ENCODE results near the gene ZBED4.
"Not testable (repeated sequence)": the region's sequence is repeated elsewhere in the genome, so short reads cannot be mapped to it uniquely, and the experiment has no call there.

The ZBED4 gene

DNA sequence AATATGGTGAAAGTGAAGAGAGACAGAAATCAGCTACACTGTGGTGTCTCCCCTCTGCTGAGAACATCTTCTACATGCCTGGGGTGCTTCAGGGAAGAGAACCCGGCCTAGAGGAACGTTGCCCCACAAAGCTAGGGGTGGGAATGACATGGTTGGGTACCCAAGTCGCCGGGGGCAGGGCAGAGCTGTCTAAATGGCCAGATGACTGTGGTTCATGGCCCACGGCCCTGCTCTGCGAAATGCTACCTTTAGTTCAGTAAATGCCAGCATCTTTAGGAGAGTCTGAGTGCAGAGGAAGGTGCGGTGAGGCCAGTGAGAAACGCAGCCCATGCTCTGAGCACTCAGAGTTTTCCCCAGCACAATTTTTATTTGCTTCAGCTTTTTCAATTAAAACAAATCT, 38.8 kb upstream of the ZBED4 start:
- H3K9ac ChIP-seq (ENCODE audit: low read length), result no peak overlapping the region
- no peak overlapping the region for H2AFZ ChIP-seq (ENCODE audit: low read depth, low read length)
- H3K4me2 ChIP-seq (ENCODE audit: low read length), result no peak overlapping the region
- no peak overlapping the region for H3K4me3 ChIP-seq (ENCODE audit: low read length)
- peaks cover 100% of the 10 kb centered on the region for H3K79me2 ChIP-seq (ENCODE audit: low read length)
- peaks cover 73% of the 10 kb centered on the region for H4K20me1 ChIP-seq (ENCODE audit: insufficient read depth, low read length)
- TF ChIP-seq EZH2phosphoT487 (IDR thresholded peaks at IDR 0.05; ENCODE audit: low read depth), result no peak
- TF ChIP-seq, protein P1, sequence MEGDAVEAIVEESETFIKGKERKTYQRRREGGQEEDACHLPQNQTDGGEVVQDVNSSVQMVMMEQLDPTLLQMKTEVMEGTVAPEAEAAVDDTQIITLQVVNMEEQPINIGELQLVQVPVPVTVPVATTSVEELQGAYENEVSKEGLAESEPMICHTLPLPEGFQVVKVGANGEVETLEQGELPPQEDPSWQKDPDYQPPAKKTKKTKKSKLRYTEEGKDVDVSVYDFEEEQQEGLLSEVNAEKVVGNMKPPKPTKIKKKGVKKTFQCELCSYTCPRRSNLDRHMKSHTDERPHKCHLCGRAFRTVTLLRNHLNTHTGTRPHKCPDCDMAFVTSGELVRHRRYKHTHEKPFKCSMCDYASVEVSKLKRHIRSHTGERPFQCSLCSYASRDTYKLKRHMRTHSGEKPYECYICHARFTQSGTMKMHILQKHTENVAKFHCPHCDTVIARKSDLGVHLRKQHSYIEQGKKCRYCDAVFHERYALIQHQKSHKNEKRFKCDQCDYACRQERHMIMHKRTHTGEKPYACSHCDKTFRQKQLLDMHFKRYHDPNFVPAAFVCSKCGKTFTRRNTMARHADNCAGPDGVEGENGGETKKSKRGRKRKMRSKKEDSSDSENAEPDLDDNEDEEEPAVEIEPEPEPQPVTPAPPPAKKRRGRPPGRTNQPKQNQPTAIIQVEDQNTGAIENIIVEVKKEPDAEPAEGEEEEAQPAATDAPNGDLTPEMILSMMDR (IDR thresholded peaks at IDR 0.05; ENCODE audit: low read depth, low read length), result no peak
- H3K27me3 ChIP-seq (ENCODE audit: low read depth, low read length), result no peaks in the 10 kb centered on the region
- peaks cover 6% of the 10 kb centered on the region for H3K4me1 ChIP-seq (ENCODE audit: low read length)
- H3K36me3 ChIP-seq (replicated peaks; ENCODE audit: low read depth, low read length), result peaks cover 10% of the 10 kb centered on the region
- H3K27ac ChIP-seq (ENCODE audit: low read length), result no peak overlapping the region
- no peaks in the 10 kb centered on the region for H3K9me3 ChIP-seq (ENCODE audit: insufficient read depth, low read length)

DNA sequence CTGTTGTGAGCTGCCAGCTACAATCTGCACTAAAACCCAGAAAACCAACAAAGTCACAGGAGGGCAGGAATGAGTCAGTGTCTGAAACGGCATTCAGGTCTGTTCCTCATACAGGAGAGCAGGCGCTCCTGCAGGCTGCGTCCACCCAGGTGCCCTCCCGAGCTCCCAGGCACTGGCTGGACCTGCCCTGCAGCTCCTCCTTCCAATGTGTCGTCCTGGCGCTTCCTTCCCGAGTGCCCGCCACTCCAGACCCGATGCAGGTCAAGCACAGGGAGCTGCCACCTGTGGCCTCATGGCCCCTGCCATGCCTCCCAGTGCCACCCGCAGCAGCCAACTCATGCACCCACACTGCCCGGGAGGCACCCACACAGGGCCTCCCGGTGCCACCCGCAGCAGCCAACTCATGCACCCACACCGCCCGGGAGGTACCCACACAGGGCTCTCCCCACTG, 38.0 kb upstream of the ZBED4 start:
- Histone ChIP-seq H4K20me1 (ENCODE audit: insufficient read depth, low read length) (peaks cover 65% of the 10 kb centered on the region), H3K27ac (ENCODE audit: low read length) (no peak overlapping the region), H3K79me2 (ENCODE audit: low read length) (peaks cover 100% of the 10 kb centered on the region), H3K4me2 (ENCODE audit: low read length) (no peak overlapping the region), H3K27me3 (ENCODE audit: low read depth, low read length) (no peaks in the 10 kb centered on the region), H3K36me3 (replicated peaks; ENCODE audit: low read depth, low read length) (peaks cover 16% of the 10 kb centered on the region), H3K4me1 (ENCODE audit: low read length) (peaks cover 6% of the 10 kb centered on the region), H3K9ac (ENCODE audit: low read length) (no peak overlapping the region), H3K9me3 (ENCODE audit: insufficient read depth, low read length) (no peaks in the 10 kb centered on the region), H2AFZ (ENCODE audit: low read depth, low read length) (no peak overlapping the region), H3K4me3 (ENCODE audit: low read length) (no peak overlapping the region)
- no peak for TF ChIP-seq EZH2phosphoT487 (IDR thresholded peaks at IDR 0.05; ENCODE audit: low read depth)
- TF ChIP-seq, protein P1 (IDR thresholded peaks at IDR 0.05; ENCODE audit: low read depth, low read length), result no peak

DNA sequence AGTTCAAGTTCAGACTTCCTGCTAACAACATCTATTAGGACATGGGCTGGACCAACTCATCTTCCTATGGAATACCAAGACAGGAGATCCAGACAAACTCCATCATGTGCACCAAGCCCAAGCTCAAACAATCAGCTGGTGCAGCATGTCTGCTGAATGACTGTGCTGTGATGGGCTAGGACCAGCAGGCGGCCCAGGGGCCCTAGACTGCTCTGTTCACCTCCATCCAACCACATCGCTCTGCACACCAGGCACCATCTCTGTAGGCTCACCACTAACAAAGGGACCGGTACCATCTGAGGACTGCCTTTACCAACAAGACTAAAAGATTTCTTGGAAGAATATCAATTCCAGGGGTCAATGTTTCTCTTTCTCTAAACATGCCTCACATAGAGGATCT, 36.3 kb upstream of the ZBED4 start:
- H3K27ac ChIP-seq (ENCODE audit: low read length), result no peak overlapping the region
- no peak overlapping the region for H3K4me2 ChIP-seq (ENCODE audit: low read length)
- no peaks in the 10 kb centered on the region for H3K27me3 ChIP-seq (ENCODE audit: low read depth, low read length)
- no peaks in the 10 kb centered on the region for H3K9me3 ChIP-seq (ENCODE audit: insufficient read depth, low read length)
- peaks cover 56% of the 10 kb centered on the region for H4K20me1 ChIP-seq (ENCODE audit: insufficient read depth, low read length)
- H2AFZ ChIP-seq (ENCODE audit: low read depth, low read length), result no peak overlapping the region
- H3K4me3 ChIP-seq (ENCODE audit: low read length), result no peak overlapping the region
- H3K4me1 ChIP-seq (ENCODE audit: low read length), result peaks cover 6% of the 10 kb centered on the region
- H3K36me3 ChIP-seq (replicated peaks; ENCODE audit: low read depth, low read length), result peaks cover 16% of the 10 kb centered on the region
- no peak overlapping the region for H3K9ac ChIP-seq (ENCODE audit: low read length)
- peaks cover 100% of the 10 kb centered on the region for H3K79me2 ChIP-seq (ENCODE audit: low read length)
- TF ChIP-seq EZH2phosphoT487 (IDR thresholded peaks at IDR 0.05; ENCODE audit: low read depth), result no peak
- TF ChIP-seq, protein P1 (IDR thresholded peaks at IDR 0.05; ENCODE audit: low read depth, low read length), result no peak

DNA sequence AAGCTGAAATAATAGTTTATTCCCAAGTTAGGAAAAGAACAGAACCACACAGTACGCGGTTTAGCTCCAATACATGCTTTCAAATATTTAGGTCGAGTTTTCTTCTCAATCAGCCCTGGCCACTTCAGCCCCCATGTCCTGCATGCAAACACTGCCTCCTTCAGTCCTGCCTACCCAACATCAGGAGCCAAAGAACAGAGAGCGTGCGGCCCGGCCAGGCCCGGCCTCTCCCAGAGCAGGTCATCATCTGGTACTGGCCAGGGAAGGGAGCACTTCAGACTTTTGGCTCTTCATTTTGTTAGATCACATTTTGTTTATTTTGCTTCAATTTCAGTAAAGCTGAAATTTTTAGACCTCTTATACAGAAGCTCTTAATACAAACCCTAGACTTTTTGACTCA, 32.7 kb upstream of the ZBED4 start:
- no peak overlapping the region for H2AFZ ChIP-seq (ENCODE audit: low read depth, low read length)
- H3K4me3 ChIP-seq (ENCODE audit: low read length), result no peak overlapping the region
- H3K79me2 ChIP-seq (ENCODE audit: low read length), result peaks cover 100% of the 10 kb centered on the region
- no peak overlapping the region for H3K9ac ChIP-seq (ENCODE audit: low read length)
- H3K27me3 ChIP-seq (ENCODE audit: low read depth, low read length), result no peaks in the 10 kb centered on the region
- TF ChIP-seq, protein P1 (IDR thresholded peaks at IDR 0.05; ENCODE audit: low read depth, low read length), result no peak
- no peak for TF ChIP-seq EZH2phosphoT487 (IDR thresholded peaks at IDR 0.05; ENCODE audit: low read depth)
- no peak overlapping the region for H3K27ac ChIP-seq (ENCODE audit: low read length)
- no peak overlapping the region for H3K4me2 ChIP-seq (ENCODE audit: low read length)
- H4K20me1 ChIP-seq (ENCODE audit: insufficient read depth, low read length), result peaks cover 62% of the 10 kb centered on the region
- H3K9me3 ChIP-seq (ENCODE audit: insufficient read depth, low read length), result no peaks in the 10 kb centered on the region
- H3K4me1 ChIP-seq (ENCODE audit: low read length), result peaks cover 7% of the 10 kb centered on the region; the same call in 1 of the 2 replicates
- H3K36me3 ChIP-seq (replicated peaks; ENCODE audit: low read depth, low read length), result peaks cover 28% of the 10 kb centered on the region

DNA sequence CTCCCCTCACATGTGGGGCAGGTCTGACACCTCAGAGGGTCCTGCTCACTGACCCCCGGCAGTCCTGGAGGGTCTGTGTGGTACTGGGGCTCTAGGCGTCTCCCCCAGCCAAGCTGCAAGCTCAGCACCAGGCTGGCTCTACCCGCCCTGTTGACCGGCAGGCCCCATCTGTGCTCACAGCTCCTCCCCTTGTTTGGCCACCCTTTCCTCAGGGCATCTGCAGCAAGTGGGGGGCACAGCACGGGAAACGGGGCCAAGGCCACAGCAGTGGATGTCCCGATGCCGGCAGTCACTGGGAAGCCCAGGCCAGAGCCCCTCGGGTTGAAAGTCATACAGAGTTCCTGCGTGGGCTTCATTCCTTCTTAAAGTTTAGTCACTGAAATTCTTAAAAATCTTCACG, 31.9 kb upstream of the ZBED4 start:
- H3K9me3 ChIP-seq (ENCODE audit: insufficient read depth, low read length); H2AFZ ChIP-seq (ENCODE audit: low read depth, low read length); H3K4me2 ChIP-seq (ENCODE audit: low read length); H3K9ac ChIP-seq (ENCODE audit: low read length); H3K4me1 ChIP-seq (ENCODE audit: low read length); H3K27me3 ChIP-seq (ENCODE audit: low read depth, low read length); H3K27ac ChIP-seq (ENCODE audit: low read length); H3K4me3 ChIP-seq (ENCODE audit: low read length): not testable (repeated sequence)
- peaks cover 100% of the 10 kb centered on the region for H3K79me2 ChIP-seq (ENCODE audit: low read length)
- peaks cover 28% of the 10 kb centered on the region for H3K36me3 ChIP-seq (replicated peaks; ENCODE audit: low read depth, low read length)
- peaks cover 58% of the 10 kb centered on the region for H4K20me1 ChIP-seq (ENCODE audit: insufficient read depth, low read length)

All from OCI-LY3 (cell line).